ENCODE results near the gene ACE2. TPM values are rescaled to one million over a fixed set of nuclear protein-coding genes. Genes with fewer than 3 reads are reported as not detected.

The ACE2 gene
- total RNA-seq, 1 experiment from 2014 or later, result not detected

DNA sequence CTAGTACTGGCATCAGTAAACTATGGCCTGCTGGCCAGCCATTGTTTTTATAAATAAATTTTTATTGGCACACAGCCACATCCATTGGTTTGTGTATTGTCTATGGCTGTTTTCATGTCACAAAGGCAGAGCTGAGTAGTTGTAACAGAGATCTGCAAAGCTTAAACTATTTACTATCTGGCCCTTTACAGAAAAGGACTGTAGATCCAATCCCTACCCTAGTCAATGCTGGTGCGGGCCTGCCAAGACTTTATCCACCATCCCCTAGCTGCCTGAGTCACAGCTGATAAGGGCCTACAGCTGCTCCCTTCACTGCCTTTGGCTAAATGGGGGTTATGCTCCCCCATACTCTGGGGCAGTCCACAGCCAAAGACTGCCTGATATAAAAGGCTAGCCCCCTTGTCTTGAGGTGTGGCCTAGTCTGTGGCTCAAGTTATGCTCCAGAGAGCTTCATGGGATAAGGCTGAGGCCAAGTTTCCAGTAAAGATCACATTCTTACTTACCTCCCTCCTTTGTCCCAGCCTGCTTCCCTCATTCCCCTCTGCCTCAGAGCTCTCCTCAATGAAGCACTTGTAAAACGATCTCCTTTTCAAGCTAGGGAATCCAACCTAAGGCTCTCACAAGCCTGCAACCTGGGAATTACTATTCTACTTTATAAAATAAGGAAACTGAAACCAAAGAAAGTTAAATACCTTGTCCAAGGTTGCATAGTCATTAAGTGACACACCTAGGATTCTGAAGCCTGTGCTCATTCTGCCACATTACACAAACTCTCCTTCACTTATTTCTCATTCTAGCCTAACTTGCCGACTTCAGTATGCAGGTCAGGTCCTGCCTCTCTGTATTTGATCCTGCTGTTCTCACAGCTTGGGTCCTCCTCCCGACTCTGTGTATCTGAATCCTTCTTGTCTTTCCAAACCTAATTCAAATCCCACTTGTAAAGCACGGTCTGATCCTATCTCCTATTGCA is 20.7 kb downstream of the ACE2 start:
- DNase-seq (ENCODE audit: low spot score), result no peak
- in situ Hi-C loops (cut with HindIII; ENCODE audit: low sequenced_read_pairs), result no loop called here

DNA sequence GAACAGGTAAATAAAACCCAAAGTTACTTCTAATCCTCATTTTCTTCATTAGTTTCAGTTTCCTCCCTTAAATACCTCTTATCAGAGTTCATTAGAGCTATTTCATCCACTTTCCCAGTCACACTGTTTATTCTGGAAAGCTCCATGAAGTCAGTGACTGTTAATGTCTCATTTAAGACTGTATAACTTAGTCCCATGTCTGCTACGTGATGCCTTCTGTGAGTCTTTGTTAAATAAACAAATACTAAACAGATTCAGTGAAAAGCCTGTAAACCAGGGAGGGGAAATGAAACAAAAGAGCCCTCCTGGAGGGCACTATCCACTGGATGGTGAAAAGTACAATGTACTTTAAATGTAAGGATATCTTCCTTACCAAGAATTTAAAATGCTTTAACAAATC is 24.7 kb downstream of the ACE2 start:
- in situ Hi-C loops (cut with HindIII; ENCODE audit: low sequenced_read_pairs), result no loop called here
- DNase-seq (ENCODE audit: low spot score), result no peak

DNA sequence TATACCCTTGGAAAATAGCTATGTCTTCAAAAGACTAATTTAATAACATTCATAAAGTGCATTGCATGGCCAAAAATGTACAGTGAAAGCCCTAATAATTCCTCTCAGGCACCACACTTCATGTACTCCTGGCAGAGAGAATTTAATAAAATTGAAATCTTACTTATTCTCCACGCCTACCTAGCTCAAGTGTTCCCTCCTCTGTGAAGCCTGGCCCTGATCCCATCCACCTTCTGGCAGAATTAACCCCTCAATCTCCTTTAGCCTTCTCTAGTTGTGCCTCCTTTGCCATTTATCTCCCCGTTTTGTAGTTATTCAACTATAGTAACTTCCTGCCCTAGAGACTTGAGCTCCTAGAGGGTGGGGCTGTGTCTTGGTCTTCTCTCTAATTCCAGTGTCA is 26.7 kb downstream of the ACE2 start:
- no peak for DNase-seq (ENCODE audit: low spot score)
- in situ Hi-C loops (cut with HindIII; ENCODE audit: low sequenced_read_pairs), result no loop called here

DNA sequence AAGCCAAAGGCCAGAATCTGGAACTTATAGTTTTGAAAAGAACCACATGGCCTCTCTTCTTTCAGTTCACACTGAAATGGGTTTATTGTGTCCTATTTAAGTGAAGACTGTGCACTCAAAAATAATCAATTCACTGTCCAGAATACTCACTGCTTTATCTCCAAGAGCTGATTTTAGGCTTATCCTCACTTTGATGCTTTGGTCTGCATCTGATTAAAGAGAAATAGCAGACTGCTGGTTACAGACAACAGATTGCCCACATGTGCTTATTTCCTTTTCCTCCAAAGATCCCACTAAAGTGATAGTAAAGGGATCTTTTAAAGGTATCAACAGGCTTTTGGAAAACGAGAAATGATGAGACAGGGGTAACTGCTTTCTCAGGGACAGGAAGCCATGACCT is 30.6 kb downstream of the ACE2 start:
- DNase-seq (ENCODE audit: low spot score), result no peak
- in situ Hi-C loops (cut with HindIII; ENCODE audit: low sequenced_read_pairs), result no loop called here

DNA sequence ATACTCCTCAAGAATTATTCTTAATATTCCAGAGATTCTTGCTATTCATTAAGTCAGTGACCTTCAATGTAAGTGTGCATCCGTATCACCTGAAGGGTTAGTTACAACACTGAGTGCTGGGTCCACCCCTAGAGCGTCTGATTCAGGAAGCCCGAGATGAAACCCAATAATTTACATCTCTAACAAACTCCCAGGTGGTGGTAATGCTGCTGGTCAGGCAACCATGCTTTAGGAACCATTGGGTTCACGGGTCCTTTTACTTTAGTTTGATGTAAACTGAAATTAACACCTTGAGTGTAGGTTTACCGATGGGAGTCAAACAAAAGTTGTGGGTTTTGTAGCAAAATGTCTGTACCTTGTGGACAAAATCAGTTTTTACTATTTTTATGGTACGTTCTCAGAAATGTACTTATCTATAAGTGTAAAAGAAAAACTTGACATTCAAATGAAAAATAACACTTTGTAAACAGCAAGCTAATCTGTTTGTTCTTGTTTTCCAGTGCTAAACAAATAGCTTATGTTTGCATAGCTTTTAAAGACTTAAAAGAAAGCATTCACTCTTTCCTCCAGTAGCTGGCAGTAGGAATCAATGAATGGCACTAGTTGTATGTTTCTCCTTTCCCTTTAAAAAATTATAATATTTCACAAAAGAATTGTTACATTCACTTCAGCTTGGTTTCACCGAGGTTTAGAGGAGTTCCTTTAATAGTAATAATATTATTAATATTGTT is 32.7 kb downstream of the ACE2 start:
- in situ Hi-C loops (cut with HindIII; ENCODE audit: low sequenced_read_pairs), result no loop called here
- no peak for DNase-seq (ENCODE audit: low spot score)

DNA sequence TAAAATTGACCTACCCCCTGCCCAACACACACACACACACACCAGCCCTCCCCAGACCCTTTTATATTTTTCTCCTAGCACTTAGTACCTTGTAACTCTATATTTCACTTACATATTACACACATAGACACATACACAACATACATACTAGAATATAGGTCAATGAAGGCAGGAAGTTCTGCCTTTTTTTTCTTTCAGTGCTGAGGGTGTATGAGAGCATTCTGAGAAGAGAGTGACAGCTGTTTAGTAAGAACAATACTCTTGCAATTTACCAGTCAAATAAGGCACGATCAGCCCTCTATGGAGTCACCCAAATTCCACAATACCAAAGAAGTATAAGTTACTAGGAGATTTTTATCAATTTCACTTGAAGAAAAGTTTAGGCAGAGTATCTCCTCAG is 33.5 kb downstream of the ACE2 start:
- no peak for DNase-seq (ENCODE audit: low spot score)
- in situ Hi-C loops (cut with HindIII; ENCODE audit: low sequenced_read_pairs), result no loop called here

DNA sequence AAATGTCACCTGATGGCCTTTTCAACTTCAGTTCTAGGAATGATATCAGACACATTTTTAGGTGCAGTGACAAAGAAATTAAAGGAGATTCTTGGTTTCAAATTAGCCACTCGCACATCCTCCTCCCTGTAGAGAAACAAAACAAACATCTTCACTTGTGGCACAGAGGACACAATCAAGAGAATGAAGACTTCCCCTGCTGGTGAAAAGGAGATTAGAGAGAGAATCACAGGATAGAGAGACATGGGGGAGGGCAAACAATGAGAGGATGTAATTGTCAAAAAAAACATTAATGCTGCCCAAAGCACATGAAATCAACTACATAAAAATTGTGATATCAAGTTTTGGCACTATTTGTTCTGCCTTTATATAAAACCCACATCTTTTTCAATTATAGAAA is 34.5 kb downstream of the ACE2 start:
- in situ Hi-C loops (cut with HindIII; ENCODE audit: low sequenced_read_pairs), result no loop called here
- no peak for DNase-seq (ENCODE audit: low spot score)

DNA sequence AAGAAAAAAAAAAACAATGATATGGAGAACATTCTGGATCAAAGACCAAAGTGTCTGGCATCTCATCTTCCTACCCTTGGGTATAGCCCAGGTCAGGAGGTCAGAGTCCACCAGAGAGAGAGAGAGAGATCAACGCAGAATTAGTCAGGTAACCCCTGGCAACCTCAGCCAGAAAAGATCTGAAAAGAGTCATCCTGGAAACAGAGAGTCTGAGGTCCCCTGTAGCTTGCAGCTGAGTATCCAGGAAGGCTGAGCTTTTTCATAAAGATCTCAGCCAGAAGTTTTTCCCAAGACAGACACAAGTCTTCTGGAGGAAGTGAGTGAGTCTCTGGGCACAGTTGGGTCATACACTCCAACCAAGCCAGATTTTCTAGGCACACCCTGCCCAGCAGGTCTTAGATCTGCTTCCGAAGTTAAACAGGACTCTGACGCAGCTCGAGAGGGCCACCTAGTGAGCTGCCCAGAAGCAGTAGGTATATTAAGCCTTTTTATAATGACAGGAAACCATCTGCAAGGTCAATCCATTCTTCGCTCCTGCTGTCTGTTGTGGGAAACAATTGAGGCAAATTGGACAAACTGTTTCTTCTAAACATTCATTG is 35.7 kb downstream of the ACE2 start:
- in situ Hi-C loops (cut with HindIII; ENCODE audit: low sequenced_read_pairs), result no loop called here
- DNase-seq (ENCODE audit: low spot score), result peak; percentile 25

DNA sequence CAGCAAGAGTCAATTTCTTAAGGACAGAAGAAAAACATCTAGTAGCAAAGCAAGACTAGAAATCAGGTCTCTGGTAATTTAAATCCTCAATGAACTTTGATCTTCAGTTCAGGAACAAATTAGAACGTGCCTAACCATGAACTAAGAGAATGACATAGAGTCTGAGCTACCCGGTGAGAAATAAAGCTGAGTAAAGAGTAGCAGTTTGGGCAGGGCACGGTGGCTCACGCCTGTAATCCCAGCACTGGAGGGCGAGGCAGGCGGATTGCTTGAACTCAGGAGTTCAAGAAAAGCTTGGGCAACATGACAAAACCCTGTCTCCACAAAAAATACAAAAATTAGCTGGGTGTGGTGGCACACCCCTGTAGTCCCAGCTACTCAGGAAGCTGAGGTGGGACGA is 37.7 kb downstream of the ACE2 start:
- in situ Hi-C loops (cut with HindIII; ENCODE audit: low sequenced_read_pairs), result no loop called here
- DNase-seq (ENCODE audit: low spot score), result no peak

DNA sequence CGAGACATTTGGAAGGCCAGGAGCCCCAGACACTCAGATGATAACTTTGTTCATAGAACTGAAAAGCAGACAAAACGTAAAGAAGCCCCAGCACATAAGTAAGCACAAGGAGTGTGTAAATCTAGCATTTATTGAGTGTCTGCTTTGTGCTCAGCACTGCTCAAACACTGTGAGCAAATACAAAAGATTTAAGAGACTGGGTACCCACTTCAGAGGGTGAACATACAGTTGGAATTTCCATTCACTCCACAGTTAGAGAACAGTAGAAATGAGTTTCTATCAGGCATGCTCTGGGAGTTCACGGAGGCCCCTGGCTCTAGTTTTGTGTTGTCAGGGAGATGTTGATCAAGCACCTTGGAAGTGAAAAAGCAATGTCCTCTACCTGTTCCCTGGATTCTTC is 39.8 kb downstream of the ACE2 start:
- in situ Hi-C loops (cut with HindIII; ENCODE audit: low sequenced_read_pairs), result no loop called here
- DNase-seq (ENCODE audit: low spot score), result no peak

DNA sequence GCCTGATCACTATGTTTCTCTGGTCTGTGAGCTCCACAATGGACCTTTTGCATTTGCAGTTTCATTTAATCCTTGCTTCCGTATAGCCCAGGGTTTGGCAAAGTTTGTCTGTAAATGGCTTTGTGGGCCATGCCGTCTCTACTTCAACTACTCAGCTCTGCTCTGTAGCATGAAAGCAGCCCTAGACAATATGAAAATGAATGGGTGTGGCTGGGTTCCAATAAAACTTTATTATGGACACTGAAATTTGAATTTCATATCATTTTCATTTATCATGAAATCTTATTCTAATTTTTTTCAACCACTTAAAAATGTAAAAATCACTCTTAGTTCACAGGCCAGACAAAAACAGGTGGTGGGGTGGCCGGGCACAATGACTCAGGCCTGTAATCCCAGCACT is 41.5 kb downstream of the ACE2 start:
- no peak for DNase-seq (ENCODE audit: low spot score)
- in situ Hi-C loops (cut with HindIII; ENCODE audit: low sequenced_read_pairs), result no loop called here

DNA sequence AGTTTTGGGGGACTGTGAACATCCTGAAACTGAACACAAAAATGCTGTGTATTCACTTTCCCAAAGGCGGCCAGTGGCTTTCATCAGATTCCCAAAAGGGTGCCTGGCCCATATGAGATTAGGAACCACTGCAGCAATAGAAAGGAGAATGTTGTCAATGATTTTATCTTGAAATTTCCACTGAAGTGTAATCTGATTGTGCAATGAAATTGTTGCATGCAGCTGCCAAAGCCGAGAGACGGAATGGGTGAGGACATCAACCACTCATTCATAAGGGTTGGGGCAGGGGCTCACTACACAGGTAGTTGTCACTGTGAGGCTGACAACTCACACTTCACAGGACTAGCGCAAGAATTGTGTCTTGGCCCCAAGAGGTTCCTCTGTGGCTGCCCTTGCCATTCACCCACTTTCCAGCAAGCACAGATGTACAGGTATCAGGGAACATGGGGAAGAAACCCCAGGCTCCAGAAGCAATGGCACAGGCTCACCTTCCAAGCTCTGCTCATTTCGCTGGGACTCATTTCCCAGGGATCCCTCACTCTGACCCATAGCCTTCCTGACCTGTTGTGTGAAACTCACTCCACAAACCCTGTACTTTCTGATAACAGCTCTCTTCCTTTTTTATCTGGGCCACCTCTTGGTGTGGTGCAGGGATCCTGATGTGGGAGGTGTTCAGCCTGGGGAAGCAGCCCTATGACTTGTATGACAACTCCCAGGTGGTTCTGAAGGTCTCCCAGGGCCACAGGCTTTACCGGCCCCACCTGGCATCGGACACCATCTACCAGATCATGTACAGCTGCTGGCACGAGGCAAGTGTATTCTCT is 51.4 kb downstream of the ACE2 start:
- in situ Hi-C loops (cut with HindIII; ENCODE audit: low sequenced_read_pairs), result no loop called here
- no peak for DNase-seq (ENCODE audit: low spot score)

DNA sequence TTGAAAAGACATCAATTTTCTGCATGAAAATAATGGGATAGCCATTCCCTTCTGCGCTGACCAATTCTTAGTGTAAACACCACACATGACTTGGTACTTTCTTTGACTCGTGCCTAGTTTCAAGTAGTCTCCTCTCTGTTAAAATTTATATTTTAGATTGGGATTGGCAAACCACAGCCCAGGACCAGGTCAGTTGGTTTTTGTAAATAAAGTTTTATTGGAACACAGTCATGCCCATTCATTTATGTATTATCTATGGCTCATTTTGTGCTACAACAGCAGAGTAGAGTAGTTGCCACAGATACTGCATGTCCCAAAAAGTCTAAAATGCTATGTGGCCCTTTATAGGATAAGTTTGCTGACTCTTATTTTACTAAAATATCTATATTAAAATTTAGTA is 53.4 kb downstream of the ACE2 start:
- DNase-seq (ENCODE audit: low spot score), result no peak
- in situ Hi-C loops (cut with HindIII; ENCODE audit: low sequenced_read_pairs), result no loop called here

DNA sequence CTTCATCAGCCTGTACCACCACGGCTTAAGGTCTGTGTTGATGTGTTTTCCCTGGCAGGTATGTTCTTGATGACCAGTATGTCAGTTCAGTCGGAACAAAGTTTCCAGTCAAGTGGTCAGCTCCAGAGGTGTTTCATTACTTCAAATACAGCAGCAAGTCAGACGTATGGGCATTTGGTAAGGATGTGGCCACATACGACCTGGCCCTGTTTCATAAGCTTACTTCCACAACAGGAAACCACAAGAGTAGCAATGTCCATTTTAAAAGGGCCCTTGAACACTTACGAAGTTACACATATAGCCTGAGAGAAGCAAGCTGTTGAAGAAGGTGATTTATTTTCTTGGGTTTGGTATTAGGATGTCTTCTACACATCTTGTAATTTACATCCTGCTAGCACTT is 54.0 kb downstream of the ACE2 start:
- in situ Hi-C loops (cut with HindIII; ENCODE audit: low sequenced_read_pairs), result no loop called here
- no peak for DNase-seq (ENCODE audit: low spot score)

DNA sequence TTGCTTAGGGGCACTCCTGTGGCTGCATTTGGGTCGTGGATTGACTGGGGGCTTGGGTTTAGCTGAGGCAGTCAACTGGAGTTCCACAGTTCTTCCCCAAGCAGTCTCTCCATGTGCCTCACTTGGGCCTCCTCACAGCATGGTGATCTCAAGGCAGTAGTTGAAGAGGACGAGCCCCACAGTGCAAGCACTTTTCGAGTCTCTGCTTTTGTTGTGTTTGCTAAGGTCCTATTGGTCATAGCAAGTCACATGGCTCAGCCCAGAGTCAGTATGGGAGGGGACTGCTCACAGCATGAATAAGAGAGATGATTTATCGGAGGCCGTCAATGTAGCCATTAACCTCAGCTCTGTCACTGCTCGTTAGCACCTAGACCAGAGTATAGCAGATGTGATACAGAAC is 70.4 kb downstream of the ACE2 start:
- in situ Hi-C loops (cut with HindIII; ENCODE audit: low sequenced_read_pairs), result no loop called here
- DNase-seq (ENCODE audit: low spot score), result no peak

DNA sequence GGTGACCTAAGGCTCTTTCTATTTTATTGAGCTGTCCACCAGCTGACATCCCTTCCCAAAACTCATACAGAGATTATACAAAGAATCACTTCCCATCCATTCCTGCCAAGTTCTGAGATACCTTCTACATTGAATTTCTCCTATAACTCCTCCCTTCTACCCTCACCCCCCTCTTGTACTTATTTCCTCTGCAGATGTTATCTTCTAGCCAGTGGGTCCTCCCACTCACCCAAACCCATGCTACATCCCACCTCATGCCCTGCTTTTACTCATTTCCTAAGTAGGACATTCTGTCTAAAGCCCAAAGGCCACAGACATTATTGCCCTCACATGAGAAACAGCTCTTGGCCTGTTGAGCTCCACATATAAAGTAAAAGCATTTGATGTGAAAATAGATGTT is 71.6 kb downstream of the ACE2 start:
- DNase-seq (ENCODE audit: low spot score), result no peak
- in situ Hi-C loops (cut with HindIII; ENCODE audit: low sequenced_read_pairs), result no loop called here

DNA sequence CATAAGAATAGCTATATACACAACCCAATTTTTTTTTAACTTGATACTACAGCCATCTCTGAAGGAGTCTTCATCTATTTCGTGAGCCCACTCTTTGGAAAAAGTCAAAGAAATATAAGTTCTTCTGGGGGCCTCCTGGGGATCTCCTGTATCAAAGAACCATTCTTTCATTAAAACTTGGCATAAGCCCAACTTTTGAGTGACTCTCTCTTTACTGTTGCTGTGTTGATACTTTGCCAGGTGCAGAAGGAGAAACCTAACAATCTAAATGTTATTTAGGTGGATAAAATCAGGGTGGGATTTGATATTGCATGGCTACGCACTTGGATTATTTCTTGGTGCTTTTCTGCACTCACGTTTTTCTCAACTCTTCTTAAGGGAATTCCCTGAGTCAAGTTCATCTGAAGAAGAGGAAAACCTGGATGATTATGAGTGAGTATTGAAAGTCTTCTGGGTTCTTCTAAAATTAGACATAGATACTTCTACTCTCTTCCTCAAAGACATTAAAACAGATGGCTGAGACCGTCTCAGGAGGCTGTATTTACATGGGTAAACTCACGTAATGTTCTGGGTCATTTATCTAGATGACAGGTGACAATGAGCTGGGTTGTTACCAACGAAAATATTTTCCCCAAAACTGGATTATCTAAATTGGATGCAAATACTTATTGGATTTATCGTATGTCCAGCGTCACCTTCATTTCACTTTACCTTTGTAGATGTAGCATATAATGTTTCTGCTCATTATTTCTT is 74.9 kb downstream of the ACE2 start:
- in situ Hi-C loops (cut with HindIII; ENCODE audit: low sequenced_read_pairs), result no loop called here
- no peak for DNase-seq (ENCODE audit: low spot score)

DNA sequence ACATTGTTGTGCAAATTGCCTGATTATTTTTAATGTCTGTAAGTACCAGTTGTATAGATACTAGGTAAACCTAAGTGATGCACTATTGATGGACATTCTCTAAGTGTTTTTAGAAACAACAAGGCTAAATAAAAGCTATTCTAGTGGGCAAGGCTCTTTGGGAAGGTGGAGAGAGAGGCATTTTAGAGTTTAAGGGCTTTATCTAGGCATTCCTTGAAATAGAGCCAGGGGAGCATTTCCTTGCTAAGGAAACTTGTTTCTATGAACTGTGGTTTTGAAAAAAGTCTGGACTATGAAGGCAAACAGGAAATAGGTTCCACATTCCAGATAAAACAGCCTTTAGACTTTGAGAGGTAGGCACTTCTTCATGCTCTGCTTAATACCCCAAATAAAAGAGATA is 76.3 kb downstream of the ACE2 start:
- no peak for DNase-seq (ENCODE audit: low spot score)
- in situ Hi-C loops (cut with HindIII; ENCODE audit: low sequenced_read_pairs), result no loop called here

DNA sequence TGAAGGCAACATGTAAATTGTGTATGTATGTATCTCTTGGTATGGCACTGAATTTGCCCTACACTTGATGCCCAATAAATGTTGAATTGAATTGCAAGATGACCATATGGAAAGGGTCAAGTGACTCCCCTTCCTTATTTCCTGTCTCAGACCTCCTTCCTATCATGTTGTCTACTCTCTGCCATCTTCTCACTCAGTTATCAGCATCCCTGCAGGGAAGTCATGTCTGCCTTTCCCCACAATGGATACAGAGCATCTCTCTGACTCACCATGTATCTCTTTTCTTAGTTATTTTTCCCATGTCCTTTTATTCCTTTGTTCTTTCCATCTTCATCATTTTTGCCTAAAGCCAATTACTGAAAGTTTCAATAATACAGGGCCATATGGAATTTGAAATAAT is 77.7 kb downstream of the ACE2 start:
- no peak for DNase-seq (ENCODE audit: low spot score)
- in situ Hi-C loops (cut with HindIII; ENCODE audit: low sequenced_read_pairs), result no loop called here

Measured in G401 (cell line).